ENCODE measurements around the gene P2RY6.

DNA sequence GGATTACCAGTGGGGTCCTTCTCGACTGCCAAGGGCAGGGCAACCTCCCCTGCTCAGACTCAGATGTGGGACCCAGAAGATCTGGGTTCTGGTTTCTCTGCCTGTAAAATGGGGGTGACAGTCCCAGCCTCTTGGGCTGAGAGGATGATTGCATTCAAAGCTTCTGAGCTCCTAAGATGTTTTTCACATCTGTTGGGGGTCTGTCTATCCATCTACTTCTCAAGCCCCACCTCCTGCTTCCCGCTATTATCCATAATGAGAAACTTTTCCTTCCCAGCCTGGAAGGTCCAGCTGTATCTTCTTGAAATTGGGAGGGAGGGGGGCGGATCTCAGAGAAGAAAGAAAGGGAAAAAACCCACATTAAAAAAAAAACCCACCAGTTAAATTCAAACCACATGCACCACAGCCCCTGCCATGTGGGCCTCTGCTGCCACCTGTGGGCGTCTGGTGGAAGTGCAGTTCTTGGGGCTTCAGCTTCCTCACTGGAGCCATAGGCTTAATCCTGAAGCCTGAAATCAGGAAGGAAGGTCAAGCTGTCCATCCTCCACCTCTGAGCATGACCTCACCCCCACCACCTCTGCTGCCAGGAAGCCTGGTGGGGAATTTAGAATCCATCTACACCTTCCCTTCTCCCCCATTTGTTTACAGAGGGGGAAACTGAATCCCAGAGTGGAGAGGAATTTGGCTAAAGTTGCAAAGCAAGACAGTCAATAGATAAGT, 63.2 kb downstream of the P2RY6 start:
- TF ChIP-seq FOXK2 (IDR thresholded peaks at IDR 0.05) (no peak), SP1 (IDR thresholded peaks at IDR 0.05) (no peak), BHLHE40 (IDR thresholded peaks at IDR 0.05; ENCODE audit: borderline replicate concordance) (no peak)

Data from HEK293T (cell line).